Stimulated activated CD8-positive, alpha-beta memory T cell treated with anti-CD3 and anti-CD28 coated beads, Interleukin-4, amount 100 ng/mL, for 1 hour (primary cell): ENCODE results near the gene INPP5A.

ENCODE experiments used
- DNase-seq, 2 donors: peaks; one replicate each; pipeline ENCODE4 v3.0.0-alpha.2; 2020; ENCODE audit warnings: low read depth in 2 of 2, low spot score in 1 of 2

The INPP5A gene

DNA sequence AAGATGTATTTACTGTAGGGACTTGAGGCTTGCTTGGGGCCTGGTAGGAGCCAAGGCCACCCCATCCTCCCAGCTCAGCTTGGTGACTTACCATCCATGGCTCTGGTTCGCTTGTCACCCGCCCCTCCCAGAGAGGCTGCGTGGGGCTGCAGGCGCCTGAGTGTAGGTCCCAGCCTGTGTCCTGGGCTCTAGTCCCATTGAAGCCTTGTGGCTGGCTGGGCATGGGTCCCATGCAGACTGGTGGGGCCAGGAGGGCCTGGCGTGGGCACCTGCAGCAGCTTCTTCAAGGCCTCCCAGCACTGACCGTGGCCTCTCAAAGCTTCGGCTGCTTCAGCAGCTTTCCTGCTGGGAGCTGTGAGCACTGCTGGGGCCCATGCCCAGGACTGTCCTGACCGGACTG is 118.1 kb downstream of the INPP5A start:
- no peak for DNase-seq

DNA sequence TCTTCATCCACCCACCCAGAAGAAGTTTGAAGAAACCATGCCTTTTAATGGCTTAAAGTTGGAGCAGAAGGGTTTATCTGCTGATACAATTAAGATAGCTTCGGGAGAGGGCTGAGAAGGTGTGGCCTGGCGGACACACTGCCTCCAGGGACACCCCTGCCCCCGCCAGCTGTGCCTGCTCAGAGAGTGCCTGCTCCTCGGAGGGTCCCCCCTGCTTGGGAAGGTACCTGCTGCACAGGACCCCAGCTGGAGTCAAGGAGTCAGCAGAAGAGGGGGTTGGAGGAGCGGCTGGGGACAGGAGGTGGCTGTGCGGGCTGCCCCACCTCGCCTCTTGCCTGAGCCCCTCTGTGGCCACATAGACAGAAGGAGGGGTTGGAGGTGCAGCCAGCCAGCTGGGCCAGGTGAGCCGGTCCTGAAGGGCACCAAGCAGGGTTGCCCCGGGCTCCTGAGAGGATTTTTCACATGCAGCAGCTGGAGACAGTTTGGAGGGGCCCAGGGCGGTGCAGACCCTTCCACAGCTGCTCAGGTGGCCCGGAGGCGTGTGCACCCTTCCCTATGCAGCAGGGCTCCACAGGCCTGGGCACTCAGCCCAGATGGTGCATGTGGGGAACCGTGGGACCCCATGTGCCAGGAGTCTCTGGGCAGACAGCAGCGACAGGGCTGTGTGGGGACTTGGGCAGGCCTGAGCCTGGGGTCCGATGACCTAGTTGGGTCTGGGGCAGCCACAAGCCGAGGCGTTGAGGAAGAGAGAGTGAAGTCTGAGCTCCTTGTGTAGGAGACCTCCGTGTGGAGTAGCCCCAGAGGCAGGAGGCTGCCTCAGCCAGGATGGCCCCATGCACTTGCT is 118.9 kb downstream of the INPP5A start:
- no peak for DNase-seq

DNA sequence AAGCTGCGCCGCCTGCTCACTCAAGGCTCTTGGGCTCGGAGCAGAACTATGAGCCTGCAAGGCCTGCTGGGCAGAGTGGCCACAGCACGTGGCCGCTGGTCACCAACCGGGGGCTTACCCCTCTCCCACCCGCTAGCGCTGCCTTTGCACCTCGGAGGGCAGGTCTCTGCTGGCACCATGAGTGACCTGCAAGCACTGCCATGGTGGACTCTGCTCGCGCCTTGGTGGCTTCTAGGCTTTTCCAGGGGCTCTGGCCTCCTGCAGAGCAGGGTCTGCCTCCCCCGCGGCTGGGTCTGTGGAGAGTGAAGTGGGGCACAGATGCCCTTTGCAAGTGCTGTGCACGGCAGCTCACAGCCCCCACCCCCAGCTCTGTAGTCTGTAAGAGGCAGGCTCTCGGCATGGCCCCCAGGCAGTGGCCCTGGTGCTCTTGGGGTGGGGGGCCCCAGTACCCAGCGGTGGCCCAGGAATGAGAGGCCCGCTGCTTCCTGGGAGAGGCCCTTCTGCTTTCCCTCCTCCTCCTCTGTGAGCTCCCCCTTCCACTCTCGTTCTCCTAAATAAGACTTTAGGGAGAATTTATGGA is 119.6 kb downstream of the INPP5A start:
- DNase-seq = no peak

DNA sequence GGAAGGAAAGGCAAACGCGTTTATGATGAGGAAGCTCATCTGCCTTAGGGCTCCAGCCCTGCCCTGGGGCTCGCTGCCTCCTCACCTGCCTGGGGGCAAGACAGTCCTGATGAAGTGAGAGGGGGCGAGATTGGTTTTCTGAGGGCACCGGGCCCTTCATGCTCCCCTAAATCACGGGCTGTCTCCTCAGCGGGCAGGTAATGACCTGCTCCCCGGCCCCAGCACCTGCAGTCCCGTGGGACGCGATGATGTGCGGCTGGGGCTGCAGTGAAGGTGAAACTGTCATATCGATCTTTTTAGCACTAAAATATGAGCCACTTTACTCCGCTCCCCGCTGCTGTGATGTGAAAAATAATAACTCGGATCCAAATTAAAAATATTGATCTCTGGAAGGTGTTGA is 120.2 kb downstream of the INPP5A start:
- DNase-seq = no peak

DNA sequence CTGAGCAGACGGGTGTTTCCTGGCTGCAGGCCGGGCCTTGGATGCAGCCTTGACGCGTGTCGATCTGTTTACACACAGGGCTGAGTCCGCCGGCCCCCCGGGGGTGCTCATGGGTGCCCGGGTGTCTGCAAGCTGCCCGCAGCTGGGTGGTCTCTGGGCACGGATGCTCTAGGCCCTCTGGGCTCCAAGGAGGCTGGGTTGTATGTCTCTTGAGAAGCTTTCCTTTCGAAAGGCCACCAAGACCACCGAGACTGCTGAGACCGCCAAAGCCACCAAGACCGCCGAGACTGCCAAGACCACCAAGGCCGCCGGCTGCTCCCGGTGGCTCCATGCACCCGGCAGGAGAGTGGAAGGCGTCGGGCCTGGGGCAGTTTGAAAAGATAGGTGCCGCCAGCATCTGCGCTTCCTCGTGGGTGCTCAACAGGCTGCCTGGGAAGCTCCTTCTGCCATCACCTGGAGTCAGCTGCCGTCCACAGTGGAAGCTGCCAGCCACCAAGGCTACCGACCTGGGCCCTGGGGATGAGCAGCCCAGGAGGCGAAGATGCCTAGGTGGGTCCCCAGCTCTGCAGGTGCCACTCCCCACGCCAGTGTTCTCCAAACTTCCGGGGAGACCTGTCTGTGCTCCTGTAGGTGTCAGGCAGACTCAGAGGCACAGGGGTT is 121.1 kb downstream of the INPP5A start:
- no peak for DNase-seq

DNA sequence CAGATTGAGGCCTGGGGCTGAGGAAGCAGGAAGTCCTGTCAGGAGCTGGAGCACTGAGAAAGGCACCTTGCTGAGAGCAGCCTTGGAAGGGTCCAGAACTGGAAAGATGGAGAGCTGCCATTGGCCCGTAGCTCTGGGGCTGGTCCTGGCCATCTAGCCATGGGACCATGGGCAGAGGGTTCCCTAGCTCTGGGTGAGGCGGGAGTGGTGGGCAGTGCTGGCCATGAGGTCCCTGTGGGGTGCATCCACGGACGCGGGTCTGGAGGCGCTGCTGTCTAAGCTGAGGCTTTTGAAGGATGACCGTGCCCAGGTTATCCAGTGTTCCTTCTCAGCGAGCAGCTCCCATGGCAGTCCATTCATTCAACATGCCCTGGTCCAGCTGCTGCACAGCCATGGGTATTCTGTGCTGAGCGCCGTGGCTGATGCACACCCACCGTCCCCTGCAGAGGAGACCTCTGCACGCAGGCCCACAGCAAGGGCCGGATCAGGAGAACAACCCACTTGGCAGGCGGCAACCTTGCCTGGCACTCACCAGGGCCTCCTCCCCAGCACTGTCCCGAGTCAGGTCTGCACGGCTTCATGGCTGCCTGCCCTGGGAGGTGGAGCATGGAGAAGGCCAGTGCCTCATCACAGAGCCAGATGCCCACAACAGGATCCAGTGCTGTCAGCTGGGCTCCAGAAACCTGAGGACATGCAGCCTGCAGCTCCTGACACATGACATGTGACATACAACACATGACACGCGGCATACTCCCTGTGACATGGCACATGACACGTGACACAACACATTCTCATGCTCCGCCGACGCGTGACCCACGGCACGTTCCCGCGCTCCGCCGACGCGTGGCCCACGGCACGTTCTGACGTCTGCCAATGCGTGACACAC is 121.9 kb downstream of the INPP5A start:
- DNase-seq = no peak

DNA sequence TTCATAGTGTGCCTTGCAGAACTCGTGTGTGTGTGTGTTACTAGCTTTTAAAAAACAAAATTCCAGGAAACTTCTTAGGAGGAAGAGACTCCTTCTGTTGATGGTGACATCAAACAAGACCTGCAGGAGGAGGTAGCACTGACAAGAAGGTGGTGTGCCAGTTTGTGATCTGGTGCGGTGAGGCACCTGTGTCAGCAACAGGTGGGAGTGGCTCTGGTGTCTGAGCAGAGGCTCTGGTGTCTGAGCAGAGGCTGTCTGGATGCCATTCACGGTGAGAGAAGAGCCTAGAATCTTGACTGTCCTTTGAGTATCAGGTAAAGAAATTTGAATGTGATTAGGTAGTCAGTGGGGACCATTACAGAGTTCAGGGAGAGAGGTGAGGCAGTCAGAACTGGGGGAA is 122.8 kb downstream of the INPP5A start:
- no peak for DNase-seq

DNA sequence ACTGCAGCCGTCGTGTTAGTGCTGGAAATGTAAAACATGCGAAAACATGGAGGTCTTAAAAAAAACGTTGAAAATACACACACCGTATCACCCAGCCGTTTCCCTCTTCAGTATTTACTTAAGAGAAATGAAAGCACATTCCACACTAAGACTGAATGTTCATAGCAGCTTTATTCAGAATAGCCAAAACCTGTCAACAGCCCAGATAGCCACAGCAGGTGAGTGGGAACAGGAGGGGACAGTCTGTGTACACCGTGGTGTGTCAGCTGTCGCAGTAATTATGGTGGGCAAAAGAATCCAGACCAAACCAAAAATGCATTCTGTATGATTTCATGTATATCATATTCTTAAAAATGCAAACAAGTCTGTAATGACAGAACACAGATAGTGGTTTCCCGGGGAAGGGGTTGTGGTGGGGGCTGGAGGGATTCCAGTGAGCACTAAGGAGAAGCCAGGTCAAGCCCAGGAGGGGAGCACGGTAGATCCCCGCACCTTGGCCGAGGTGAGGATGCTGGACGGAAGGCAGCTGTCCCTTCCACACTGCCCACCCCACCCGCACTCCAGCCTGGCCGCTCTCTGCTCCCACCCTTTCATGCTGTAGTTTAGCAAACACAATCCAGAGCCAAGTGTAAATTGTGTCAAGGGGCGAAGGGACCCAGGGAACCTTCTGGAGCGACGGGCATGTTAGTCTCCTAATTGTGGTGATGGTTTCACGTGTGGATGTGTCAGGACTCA is 124.8 kb downstream of the INPP5A start:
- DNase-seq = no peak

DNA sequence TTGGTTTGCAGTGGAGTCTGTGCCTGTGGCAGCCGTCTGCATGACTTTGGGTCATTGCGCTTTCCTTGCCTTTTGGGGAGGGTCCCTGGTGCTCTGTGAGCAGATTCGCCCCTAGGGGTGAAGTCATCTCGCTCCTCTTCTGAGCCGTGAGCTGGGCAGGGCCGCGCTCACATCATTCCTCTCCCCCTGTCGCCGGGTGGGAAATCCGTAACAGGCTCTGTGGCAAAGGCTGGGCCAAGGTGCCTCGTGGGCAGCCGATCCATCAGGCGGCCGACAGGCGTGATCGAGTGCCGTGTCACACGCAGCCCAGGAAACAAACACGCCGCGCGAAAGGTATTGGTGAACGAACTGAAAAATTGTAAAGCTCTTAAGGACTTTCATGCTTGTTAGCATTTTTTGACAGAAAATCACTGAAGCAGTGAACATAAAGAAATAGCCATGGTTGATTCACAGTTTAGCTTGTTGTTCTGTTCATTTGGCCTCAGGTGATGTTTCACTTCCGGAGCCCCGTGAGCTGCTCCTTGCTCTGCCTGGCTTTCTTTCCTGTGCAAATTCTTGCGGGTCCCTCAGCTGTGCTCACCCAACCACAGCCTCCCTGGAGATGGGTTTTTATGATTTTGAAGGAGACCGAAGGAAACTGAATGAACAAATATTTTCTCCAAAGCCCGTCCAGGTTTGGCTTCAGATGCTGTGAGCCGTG is 126.2 kb downstream of the INPP5A start:
- DNase-seq = no peak

DNA sequence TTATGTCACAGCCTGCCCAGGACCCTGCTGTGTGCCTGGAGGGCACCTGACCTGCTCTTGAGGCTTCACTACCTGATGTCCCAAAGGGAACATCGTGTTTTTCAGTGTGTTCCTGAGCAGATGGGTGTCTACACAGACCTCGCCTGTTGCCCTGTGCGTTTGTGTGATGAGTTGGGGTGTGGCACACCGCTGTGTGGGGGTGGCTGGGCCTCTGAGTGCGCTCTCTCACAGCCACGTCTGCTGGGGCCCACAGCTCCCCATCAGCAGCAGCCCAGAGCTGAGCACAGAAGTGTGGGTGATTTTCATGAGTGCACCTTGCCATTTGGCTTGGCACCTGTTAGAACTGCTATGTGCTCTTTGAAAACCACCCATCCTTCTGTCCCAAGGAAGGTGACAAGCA is 126.8 kb downstream of the INPP5A start:
- DNase-seq = no peak

DNA sequence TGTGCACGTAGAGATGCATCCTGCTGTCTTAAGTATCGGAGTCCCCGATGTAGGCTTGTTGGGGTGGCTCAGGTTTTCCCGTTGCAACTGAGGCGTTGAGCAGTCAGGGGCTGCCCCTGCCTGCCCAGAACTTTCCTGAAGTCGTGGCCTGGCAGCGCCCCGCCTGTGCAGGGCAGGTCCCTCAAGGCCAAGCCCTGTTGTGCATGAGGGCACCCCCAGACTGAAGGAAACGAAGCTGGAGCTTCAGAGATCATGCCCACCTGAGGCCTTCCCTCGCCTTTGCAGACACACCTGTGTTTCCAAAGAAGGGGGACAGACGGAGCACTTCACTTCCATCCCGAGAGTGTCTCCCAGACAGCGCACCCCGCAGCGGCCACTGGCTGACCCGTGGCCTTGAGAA is 127.3 kb downstream of the INPP5A start:
- no peak for DNase-seq

DNA sequence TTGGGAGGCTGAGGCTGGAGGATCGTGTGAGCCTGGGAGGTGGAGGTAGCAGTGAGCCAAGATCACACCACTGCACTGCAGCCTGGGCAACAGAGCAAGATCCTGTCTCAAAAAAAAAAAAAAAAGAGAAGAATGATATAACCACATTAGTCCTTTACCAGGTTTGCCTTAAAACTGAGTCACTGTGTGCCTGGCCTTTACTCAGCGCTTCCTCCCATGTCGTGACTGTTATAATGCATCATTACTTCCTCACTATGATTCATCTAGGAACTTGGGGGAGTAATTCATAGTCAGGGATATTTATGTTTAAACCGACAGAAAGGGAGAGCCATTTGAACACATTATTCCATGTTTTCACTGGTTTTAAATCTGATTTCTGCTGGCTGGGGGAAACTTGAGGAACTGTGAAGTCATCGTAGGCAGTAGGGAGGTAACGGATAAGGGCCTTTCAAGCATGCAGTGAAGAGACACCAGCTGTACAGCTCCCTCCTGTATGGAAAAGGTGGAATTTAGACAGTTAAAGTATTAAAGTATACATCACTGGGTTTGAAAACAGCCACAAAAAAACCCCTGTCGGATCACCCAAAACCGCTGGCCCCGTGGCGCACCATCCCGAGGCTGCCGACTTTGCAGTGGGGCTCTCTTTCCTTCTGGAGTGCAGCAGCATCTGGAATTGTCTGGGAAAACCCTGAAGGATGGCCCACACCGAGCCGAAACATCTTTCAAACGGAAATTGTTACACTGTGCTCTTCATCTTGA is 128.5 kb downstream of the INPP5A start:
- no peak for DNase-seq

DNA sequence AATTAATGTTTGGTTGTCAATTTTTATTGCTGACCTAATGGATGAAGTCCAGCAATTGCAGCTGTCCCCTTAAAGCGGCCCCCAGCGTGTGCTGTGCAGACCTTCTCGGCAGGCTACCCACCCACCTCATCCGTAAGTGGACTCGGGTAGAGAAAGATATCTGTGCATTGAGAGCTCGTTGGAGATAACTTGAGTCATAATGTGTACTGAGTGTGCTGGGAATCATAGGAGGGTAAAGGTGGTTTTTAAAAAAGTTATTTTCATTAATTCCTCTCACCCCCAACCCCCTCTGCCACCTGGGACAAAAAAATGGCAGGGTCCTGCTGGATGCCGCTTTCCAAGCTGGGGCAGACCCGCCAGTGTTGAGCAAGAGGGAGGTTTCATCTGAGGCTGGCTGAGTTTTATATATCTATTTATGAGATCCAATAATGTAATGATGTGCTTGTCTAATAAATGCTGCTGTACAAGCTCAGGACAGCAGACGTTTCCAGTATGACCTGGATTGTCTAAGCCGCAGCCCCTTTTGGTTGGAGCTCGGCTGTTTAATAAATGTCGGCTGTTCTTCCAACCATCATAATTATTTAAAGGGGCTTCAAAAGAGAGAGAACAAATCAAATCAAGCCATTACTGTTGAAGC is 129.2 kb downstream of the INPP5A start:
- no peak for DNase-seq

DNA sequence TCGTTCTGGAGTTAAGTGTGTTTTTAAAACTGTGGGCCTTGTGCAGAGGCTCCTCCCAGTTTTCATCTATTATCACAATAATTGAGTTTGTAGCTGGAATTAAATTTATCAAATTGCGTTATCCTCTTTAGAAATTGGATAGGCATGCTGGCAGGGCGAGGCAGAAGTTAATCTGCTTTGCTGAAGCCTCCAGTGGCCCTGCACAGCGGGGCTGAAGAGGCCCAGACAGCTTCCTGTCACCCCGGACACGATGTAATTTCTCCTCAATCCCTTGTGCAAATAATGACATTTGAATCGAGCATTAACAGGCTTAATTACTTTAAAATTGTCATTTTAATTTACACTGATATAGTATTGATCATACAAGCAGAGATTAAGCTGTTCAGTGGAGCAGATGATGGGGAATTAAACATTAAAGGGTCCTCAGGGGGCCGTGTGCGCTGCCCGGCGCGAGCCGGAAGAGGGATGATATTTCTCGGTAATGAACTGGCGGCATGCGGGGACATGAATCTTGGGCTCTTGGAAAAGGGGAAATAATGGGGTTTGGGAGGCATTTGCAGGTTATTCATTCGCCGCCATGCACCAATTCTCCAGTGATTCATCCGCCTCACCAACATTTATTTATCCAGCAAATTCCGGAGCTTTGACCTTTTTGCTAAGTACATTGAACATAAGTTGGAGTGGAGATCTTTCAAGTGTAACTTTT is 129.9 kb downstream of the INPP5A start:
- DNase-seq = no peak

DNA sequence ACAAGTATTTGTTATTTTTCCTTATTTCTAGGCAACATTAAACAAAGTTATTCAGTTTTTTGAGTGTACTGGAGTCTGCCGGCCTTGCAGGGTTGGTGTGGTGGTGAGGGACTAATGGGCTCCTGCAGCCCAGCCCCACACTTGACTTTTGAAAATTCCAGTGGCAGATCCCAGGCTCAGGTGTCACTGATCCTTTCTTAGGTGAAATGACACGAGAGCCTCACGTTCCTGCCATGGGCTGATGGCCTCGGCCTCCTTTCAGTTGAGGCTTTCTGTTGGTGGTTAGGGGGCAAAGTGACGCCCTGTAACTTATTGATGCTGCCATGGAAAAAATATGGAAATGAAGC is 130.4 kb downstream of the INPP5A start:
- no peak for DNase-seq

DNA sequence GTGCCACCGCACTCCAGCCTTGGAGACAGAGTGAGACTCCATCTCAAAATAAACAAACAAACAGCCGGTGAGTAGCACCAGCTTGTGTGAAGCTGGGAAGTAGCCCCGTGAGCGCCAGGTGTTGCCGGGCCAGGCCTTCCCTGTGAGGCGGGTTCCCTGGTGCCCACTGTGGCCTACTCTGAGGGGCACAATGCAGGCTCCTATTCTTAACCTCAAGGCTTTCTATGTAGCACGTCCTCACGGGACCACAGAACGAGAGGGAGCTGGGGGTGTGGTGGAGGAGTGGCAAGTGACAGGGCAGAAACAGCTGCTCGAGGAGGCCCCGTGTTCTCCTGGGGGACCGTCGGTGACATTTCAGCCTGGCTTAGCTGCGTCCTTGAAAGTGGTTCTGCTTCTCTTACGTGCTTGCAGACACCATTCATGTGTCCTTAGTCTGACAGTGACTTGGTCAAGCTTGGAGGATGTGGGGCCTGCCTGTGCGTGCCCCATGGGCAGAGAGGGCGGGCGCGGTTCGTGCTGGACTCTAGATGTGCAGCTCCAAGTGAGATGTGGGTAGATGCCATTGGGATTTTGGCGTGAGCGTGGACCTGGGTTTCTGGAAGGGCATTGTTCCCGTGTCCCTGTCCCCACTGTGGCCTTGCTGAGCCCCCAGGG is 131.7 kb downstream of the INPP5A start:
- DNase-seq = no peak

DNA sequence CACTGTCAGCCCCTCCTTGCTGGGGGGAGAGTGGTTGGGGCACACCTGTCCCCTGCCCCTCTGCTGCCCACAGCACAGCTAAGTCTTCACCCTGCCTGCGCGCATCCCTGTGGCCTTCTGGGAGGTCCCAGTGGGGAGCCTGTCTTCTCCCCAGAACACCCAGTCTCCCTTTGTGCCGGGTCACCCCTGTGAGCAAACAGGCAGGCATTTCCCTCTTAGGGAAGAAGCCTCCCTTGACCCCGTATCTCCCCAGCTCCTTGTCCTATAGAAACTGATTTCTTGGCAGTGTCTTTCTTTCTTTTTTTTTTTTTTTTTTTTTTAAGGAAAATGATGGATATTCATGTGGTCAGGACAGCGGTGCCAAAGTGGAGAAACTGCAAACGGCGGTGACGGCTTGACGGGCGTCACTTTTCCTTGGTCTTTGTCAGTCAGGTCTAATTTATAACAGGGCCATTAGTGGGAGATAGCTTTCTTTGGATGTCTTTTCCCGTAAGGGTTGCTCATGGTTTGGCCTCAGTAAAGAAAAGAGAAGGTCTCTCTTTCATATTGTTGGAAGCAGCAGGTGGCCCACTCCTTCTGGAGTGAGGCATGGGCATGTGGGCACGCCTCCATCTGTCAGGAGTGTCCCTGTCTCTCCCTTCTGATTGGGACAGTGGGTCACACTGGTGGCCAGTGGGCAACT is 133.1 kb downstream of the INPP5A start:
- DNase-seq = no peak
